ENCODE results near the gene NDUFS4.

DNA sequence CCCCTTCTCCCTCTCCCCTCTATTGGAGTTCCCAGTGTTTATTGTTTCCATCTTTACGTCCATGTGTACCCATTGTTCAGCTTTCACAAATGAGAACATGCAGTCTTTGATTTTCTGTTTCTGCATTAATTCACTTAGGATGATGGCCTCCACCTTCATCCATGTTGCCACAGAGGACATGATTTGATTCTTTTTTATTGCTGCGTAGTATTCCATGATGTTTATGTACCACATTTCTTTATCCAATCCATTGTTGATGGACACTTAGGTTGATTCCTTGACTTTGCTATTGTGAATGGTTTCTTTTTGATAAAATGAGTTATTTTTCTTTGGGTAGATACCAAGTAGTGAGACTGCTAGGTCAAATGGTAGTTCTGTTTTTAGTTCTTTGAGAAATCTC, 88.9 kb downstream of the NDUFS4 start:
- TF ChIP-seq, protein P1, sequence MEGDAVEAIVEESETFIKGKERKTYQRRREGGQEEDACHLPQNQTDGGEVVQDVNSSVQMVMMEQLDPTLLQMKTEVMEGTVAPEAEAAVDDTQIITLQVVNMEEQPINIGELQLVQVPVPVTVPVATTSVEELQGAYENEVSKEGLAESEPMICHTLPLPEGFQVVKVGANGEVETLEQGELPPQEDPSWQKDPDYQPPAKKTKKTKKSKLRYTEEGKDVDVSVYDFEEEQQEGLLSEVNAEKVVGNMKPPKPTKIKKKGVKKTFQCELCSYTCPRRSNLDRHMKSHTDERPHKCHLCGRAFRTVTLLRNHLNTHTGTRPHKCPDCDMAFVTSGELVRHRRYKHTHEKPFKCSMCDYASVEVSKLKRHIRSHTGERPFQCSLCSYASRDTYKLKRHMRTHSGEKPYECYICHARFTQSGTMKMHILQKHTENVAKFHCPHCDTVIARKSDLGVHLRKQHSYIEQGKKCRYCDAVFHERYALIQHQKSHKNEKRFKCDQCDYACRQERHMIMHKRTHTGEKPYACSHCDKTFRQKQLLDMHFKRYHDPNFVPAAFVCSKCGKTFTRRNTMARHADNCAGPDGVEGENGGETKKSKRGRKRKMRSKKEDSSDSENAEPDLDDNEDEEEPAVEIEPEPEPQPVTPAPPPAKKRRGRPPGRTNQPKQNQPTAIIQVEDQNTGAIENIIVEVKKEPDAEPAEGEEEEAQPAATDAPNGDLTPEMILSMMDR (conservative IDR thresholded peaks at IDR 0.05; ENCODE audit: low read depth, low read length): no peak
- TF ChIP-seq SMC3 (IDR thresholded peaks at IDR 0.05; ENCODE audit: low read depth, low read length): no peak
- TF ChIP-seq BHLHE40 (IDR thresholded peaks at IDR 0.05; ENCODE audit: low read depth, low read length): no peak
- no peak for TF ChIP-seq POLR2A (IDR thresholded peaks at IDR 0.05; ENCODE audit: low read depth, low read length)
- TF ChIP-seq, protein P2, sequence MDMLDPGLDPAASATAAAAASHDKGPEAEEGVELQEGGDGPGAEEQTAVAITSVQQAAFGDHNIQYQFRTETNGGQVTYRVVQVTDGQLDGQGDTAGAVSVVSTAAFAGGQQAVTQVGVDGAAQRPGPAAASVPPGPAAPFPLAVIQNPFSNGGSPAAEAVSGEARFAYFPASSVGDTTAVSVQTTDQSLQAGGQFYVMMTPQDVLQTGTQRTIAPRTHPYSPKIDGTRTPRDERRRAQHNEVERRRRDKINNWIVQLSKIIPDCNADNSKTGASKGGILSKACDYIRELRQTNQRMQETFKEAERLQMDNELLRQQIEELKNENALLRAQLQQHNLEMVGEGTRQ (IDR thresholded peaks at IDR 0.05; ENCODE audit: low read depth, low read length): no peak
- no peak for TF ChIP-seq RAD21 (IDR thresholded peaks at IDR 0.05; ENCODE audit: low read length)
